Activated T-cell treated with anti-CD3 and anti-CD28 coated beads, Interleukin-2, amount 50 U/mL, for 72 hours (primary cell): ENCODE data around the gene LANCL2. TPM values are rescaled to one million over a fixed set of nuclear protein-coding genes. Genes with fewer than 3 reads are reported as not detected.

Experiments
- ATAC-seq, 2 donors: fragments of 150-1000 bp; cut with Tn5 transposase; replicated peaks in 1 of 2; 2 replicates each; pipeline ENCODE4 v1.10.0; 2021; ENCODE audit warnings: moderate library complexity in 2 of 2, mild to moderate bottlenecking in 1 of 2
- DNase-seq, 2 donors: peaks; one replicate each; pipeline ENCODE4 v3.0.0; 2021 to 2022; ENCODE audit warnings: mixed read lengths in 1 of 2
- H3K27ac Mint-ChIP-seq: one replicate; pipeline ENCODE4 v1.8.0; 2022; ENCODE audit warnings: mild to moderate bottlenecking, moderate library complexity, mixed read lengths
- H3K27me3 Mint-ChIP-seq: one replicate; pipeline ENCODE4 v1.8.0; 2022; ENCODE audit warnings: low read depth, mixed read lengths
- H3K36me3 Mint-ChIP-seq, 2 donors: one replicate each; pipeline ENCODE4 v1.8.0; 2022; ENCODE audit warnings: mixed read lengths in 2 of 2, mild to moderate bottlenecking in 1 of 2; ENCODE audit not compliant: insufficient read depth in 2 of 2
- H3K4me1 Mint-ChIP-seq: one replicate; pipeline ENCODE4 v1.8.0; 2022; ENCODE audit warnings: low read depth, mixed read lengths
- H3K4me3 Mint-ChIP-seq, 2 donors: one replicate each; pipeline ENCODE4 v1.8.0; 2022; ENCODE audit warnings: mild to moderate bottlenecking in 2 of 2, mixed read lengths in 2 of 2, moderate library complexity in 2 of 2
- H3K9me3 Mint-ChIP-seq, 2 donors: one replicate each; pipeline ENCODE4 v1.8.0; 2022; ENCODE audit warnings: mixed read lengths in 2 of 2
- total RNA-seq, 2 donors: library from RNA; stranded (reverse); gene quantifications; one replicate each; pipeline ENCODE4 v1.2.3, GENCODE V29; 2022

LANCL2 gene
- total RNA-seq, 2 donors from 2014 or later, result 9.5 to 13.0 TPM

- Mint-ChIP-seq H3K27me3 (no peaks in the 10 kb centered on the region), H3K9me3 (no peaks in the 10 kb centered on the region), H3K4me1 (peaks cover 29% of the 10 kb centered on the region), H3K4me3 (no peak overlapping the region), H3K36me3 (no peaks in the 10 kb centered on the region), H3K27ac (no peak overlapping the region)
- ATAC-seq, result peak in 1 of 2 donors; percentile 32
- no peak for DNase-seq
Observed at GRCh38 chr7:55438757-55439525, 73.8 kb downstream of the LANCL2 start.

- no peak for DNase-seq
- ATAC-seq, result no peak
- Mint-ChIP-seq H3K36me3 (no peaks in the 10 kb centered on the region), H3K27me3 (no peaks in the 10 kb centered on the region), H3K4me3 (no peak overlapping the region), H3K9me3 (no peaks in the 10 kb centered on the region), H3K4me1 (peaks cover 29% of the 10 kb centered on the region), H3K27ac (no peak overlapping the region)
Observed at GRCh38 chr7:55439627-55440026, 74.5 kb downstream of the LANCL2 start.

- H3K4me3 Mint-ChIP-seq, result no peak overlapping the region
- peaks cover 29% of the 10 kb centered on the region for H3K4me1 Mint-ChIP-seq
- H3K27ac Mint-ChIP-seq, result no peak overlapping the region
- no peaks in the 10 kb centered on the region for H3K27me3 Mint-ChIP-seq
- DNase-seq, result no peak
- H3K36me3 Mint-ChIP-seq, result no peaks in the 10 kb centered on the region
- peak in 1 of 2 donors; percentile 12 for ATAC-seq
- H3K9me3 Mint-ChIP-seq, result no peaks in the 10 kb centered on the region
Observed at GRCh38 chr7:55440040-55440690, 75.0 kb downstream of the LANCL2 start.

GRCh38 chr7:55441002-55441401, 75.9 kb downstream of the LANCL2 start:
- no peaks in the 10 kb centered on the region for H3K36me3 Mint-ChIP-seq
- ATAC-seq (no peak), DNase-seq (no peak)
- H3K9me3 Mint-ChIP-seq, result no peaks in the 10 kb centered on the region
- H3K4me3 Mint-ChIP-seq, result no peak overlapping the region
- H3K27ac Mint-ChIP-seq, result no peak overlapping the region
- H3K4me1 Mint-ChIP-seq, result peaks cover 29% of the 10 kb centered on the region
- no peaks in the 10 kb centered on the region for H3K27me3 Mint-ChIP-seq

- no peaks in the 10 kb centered on the region for H3K9me3 Mint-ChIP-seq
- no peak overlapping the region for H3K27ac Mint-ChIP-seq
- ATAC-seq, result no peak
- DNase-seq, result no peak
- no peaks in the 10 kb centered on the region for H3K27me3 Mint-ChIP-seq
- H3K4me3 Mint-ChIP-seq, result no peak overlapping the region
- peaks cover 25% of the 10 kb centered on the region for H3K4me1 Mint-ChIP-seq
- peaks cover 0 to under 1% of the 10 kb centered on the region in 2 donors for H3K36me3 Mint-ChIP-seq
Observed at GRCh38 chr7:55441774-55442522, 76.8 kb downstream of the LANCL2 start.

GRCh38 chr7:55444786-55445185, 79.6 kb downstream of the LANCL2 start:
- H3K36me3 Mint-ChIP-seq, result peaks cover 2 to 4% of the 10 kb centered on the region in 2 donors
- no peak for DNase-seq
- H3K4me3 Mint-ChIP-seq, result no peak overlapping the region
- no peak for ATAC-seq
- no peaks in the 10 kb centered on the region for H3K27me3 Mint-ChIP-seq
- no peaks in the 10 kb centered on the region for H3K9me3 Mint-ChIP-seq
- H3K27ac Mint-ChIP-seq, result no peak overlapping the region
- peaks cover 10% of the 10 kb centered on the region for H3K4me1 Mint-ChIP-seq

- DNase-seq, result no peak
- H3K36me3 Mint-ChIP-seq, result peaks cover 2 to 4% of the 10 kb centered on the region in 2 donors
- H3K4me3 Mint-ChIP-seq, result no peak overlapping the region
- peaks cover 15% of the 10 kb centered on the region for H3K4me1 Mint-ChIP-seq
- H3K27me3 Mint-ChIP-seq, result no peaks in the 10 kb centered on the region
- no peak overlapping the region for H3K27ac Mint-ChIP-seq
- H3K9me3 Mint-ChIP-seq, result no peaks in the 10 kb centered on the region
- no peak for ATAC-seq
Observed at GRCh38 chr7:55448526-55448925, 83.4 kb downstream of the LANCL2 start.

- no peak overlapping the region for H3K27ac Mint-ChIP-seq
- ATAC-seq (peak in 1 of 2 donors; percentile 29), DNase-seq (no peak)
- no peak overlapping the region for H3K4me3 Mint-ChIP-seq
- H3K36me3 Mint-ChIP-seq, result peaks cover 2 to 4% of the 10 kb centered on the region in 2 donors
- no peaks in the 10 kb centered on the region for H3K9me3 Mint-ChIP-seq
- no peaks in the 10 kb centered on the region for H3K27me3 Mint-ChIP-seq
- peaks cover 15% of the 10 kb centered on the region for H3K4me1 Mint-ChIP-seq
Observed at GRCh38 chr7:55449205-55449991, 84.3 kb downstream of the LANCL2 start.

- H3K36me3 Mint-ChIP-seq, result peaks cover 2 to 11% of the 10 kb centered on the region in 2 donors
- H3K9me3 Mint-ChIP-seq, result peaks cover 0 to 3% of the 10 kb centered on the region in 2 donors
- no peak overlapping the region for H3K27ac Mint-ChIP-seq
- DNase-seq (no peak), ATAC-seq (no peak)
- H3K4me1 Mint-ChIP-seq, result peaks cover 21% of the 10 kb centered on the region
- H3K4me3 Mint-ChIP-seq, result no peak overlapping the region
- no peaks in the 10 kb centered on the region for H3K27me3 Mint-ChIP-seq
Observed at GRCh38 chr7:55449992-55450535, 84.9 kb downstream of the LANCL2 start.

- peaks cover 4 to 8% of the 10 kb centered on the region in 2 donors for H3K9me3 Mint-ChIP-seq
- ATAC-seq, result peak in 1 of 2 donors; percentile 23
- DNase-seq, result no peak
- H3K27ac Mint-ChIP-seq, result no peak overlapping the region
- peaks cover 23% of the 10 kb centered on the region for H3K4me1 Mint-ChIP-seq
- H3K27me3 Mint-ChIP-seq, result no peaks in the 10 kb centered on the region
- peaks cover 4 to 23% of the 10 kb centered on the region in 2 donors for H3K36me3 Mint-ChIP-seq
- H3K4me3 Mint-ChIP-seq, result no peak overlapping the region
Observed at GRCh38 chr7:55452971-55453370, 87.8 kb downstream of the LANCL2 start.

GRCh38 chr7:55457801-55458200, 92.7 kb downstream of the LANCL2 start:
- Mint-ChIP-seq H3K4me3 (no peak overlapping the region), H3K27ac (no peak overlapping the region), H3K36me3 (peaks cover 17 to 36% of the 10 kb centered on the region in 2 donors), H3K9me3 (peaks cover 15 to 19% of the 10 kb centered on the region in 2 donors), H3K27me3 (no peaks in the 10 kb centered on the region), H3K4me1 (peaks cover 19% of the 10 kb centered on the region)
- DNase-seq, result no peak
- no peak for ATAC-seq

GRCh38 chr7:55458351-55458750, 93.2 kb downstream of the LANCL2 start:
- no peak for DNase-seq
- Mint-ChIP-seq H3K4me1 (peaks cover 19% of the 10 kb centered on the region), H3K9me3 (peaks cover 15 to 22% of the 10 kb centered on the region in 2 donors), H3K36me3 (peaks cover 20 to 41% of the 10 kb centered on the region in 2 donors), H3K4me3 (no peak overlapping the region), H3K27ac (no peak overlapping the region), H3K27me3 (no peaks in the 10 kb centered on the region)
- ATAC-seq, result no peak
